Transverse colon (tissue), 3 donors: ENCODE measurements around the gene ALOX5AP.

Experiments used
- CTCF ChIP-seq, 5 experiments: fragments of 200-600 bp in 3 of 5; fragments of 450-650 bp in 2 of 5; sonication (generic) in 3 of 5; IDR thresholded peaks; 1 replicate in 2 of 5; 2 replicates in 3 of 5; pipeline ENCODE4 v1.5.1; 2016 to 2017; ENCODE audit warnings: antibody characterized with exemption in 5 of 5, inconsistent platforms in 3 of 5, mild to moderate bottlenecking in 2 of 5, moderate library complexity in 1 of 5
- EP300 ChIP-seq: sonication (generic); formaldehyde crosslinking; IDR thresholded peaks from one replicate; pipeline ENCODE4 v1.6.1; 2017; ENCODE audit warnings: antibody characterized with exemption, low read depth

GRCh38 chr13:30697996-30698401 lies 37.3 kb upstream of the ALOX5AP start:
- no peak for TF ChIP-seq EP300
- TF ChIP-seq CTCF (IDR thresholded peaks at IDR 0.05) = no peak
